ENCODE measurements around the gene LGR6. TPM values are rescaled to one million over a fixed set of nuclear protein-coding genes. Genes with fewer than 3 reads are reported as not detected.

LGR6 gene
- total RNA-seq, 4 donors from 2014 or later = 0.12 to 2.8 (median 0.48) TPM

DNA sequence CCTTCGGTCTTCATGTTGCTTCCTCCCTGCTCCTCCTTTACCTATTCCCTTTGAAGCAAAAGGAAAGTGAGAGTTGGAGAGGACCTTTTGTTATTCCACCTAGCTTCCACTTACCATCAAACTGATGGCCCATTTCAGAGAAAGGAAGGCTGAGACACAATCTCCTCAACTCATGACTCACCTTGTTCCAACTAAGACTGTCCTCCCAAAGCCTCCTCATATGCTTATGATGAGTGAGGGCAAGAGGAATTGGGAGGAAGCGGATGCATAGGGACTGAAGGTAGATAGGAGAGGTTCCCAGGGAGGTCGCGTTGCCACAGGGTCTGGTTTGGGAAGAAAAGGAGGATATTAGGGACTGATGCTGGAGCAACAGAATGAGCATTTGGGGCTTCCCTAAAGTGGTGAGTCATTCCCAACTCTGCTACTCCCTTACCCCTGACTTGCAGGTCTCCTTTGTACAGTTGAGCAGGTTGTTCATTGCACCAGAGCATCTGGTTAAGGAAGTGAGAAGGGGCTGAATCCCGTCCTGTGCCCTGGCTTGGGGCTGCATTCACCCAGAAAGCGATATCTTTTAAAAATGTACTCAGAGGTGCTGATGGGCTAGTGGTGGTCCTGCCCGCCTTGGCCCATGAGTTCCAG is 35.0 kb downstream of the LGR6 start:
- H3K9me3 ChIP-seq = no peaks in the 10 kb centered on the region
- TF ChIP-seq POLR2A (IDR thresholded peaks at IDR 0.05) (no peak), POLR2AphosphoS5 (IDR thresholded peaks at IDR 0.05) (no peak), EP300 (IDR thresholded peaks at IDR 0.05) (no peak)
- TF ChIP-seq, protein P1, sequence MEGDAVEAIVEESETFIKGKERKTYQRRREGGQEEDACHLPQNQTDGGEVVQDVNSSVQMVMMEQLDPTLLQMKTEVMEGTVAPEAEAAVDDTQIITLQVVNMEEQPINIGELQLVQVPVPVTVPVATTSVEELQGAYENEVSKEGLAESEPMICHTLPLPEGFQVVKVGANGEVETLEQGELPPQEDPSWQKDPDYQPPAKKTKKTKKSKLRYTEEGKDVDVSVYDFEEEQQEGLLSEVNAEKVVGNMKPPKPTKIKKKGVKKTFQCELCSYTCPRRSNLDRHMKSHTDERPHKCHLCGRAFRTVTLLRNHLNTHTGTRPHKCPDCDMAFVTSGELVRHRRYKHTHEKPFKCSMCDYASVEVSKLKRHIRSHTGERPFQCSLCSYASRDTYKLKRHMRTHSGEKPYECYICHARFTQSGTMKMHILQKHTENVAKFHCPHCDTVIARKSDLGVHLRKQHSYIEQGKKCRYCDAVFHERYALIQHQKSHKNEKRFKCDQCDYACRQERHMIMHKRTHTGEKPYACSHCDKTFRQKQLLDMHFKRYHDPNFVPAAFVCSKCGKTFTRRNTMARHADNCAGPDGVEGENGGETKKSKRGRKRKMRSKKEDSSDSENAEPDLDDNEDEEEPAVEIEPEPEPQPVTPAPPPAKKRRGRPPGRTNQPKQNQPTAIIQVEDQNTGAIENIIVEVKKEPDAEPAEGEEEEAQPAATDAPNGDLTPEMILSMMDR (IDR thresholded peaks at IDR 0.05) = no peak
- H3K36me3 ChIP-seq = no peaks in the 10 kb centered on the region
- no peak overlapping the region for H3K4me3 ChIP-seq
- ATAC-seq = no peak
- peaks cover 11% of the 10 kb centered on the region for H3K27me3 ChIP-seq
- 86 to 90% methylated on average over 4 to 6 of the region's 7 CpGs for WGBS, 2 donors (ENCODE audit: low coverage in 1 of 2)
- H3K27ac ChIP-seq = no peak overlapping the region
- no peaks in the 10 kb centered on the region for H3K4me1 ChIP-seq

DNA sequence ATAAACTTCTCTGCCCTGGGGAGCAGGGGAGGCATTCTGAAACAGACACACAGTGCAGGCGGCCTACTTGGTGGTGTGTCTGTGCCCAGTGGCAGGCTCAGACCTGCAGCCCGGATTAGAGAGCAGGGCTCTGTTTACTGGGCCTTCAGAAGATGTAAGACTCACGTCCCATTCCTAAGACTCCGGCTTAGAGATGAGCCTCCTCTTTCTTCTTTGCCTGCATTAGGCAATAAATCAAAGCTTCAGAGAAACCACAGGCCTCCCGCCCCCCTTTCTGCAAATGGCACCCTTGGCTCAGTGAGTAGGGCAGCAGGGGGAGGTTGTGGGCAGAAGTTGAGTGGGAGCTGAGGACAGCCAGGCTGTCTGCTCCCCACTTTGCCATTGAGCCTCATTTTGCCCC is 35.8 kb downstream of the LGR6 start:
- no peak for TF ChIP-seq POLR2AphosphoS5 (IDR thresholded peaks at IDR 0.05)
- TF ChIP-seq, protein P1 (IDR thresholded peaks at IDR 0.05) = no peak
- no peak for TF ChIP-seq POLR2A (IDR thresholded peaks at IDR 0.05)
- TF ChIP-seq EP300 (IDR thresholded peaks at IDR 0.05) = no peak
- peaks cover 11% of the 10 kb centered on the region for H3K27me3 ChIP-seq
- no peaks in the 10 kb centered on the region for H3K36me3 ChIP-seq
- no peak overlapping the region for H3K27ac ChIP-seq
- ATAC-seq = no peak
- H3K4me3 ChIP-seq = no peak overlapping the region
- H3K9me3 ChIP-seq = no peaks in the 10 kb centered on the region
- 66 to 79% methylated on average over 3 to 4 of the region's 5 CpGs for WGBS, 2 donors (ENCODE audit: low coverage in 1 of 2)
- no peaks in the 10 kb centered on the region for H3K4me1 ChIP-seq

DNA sequence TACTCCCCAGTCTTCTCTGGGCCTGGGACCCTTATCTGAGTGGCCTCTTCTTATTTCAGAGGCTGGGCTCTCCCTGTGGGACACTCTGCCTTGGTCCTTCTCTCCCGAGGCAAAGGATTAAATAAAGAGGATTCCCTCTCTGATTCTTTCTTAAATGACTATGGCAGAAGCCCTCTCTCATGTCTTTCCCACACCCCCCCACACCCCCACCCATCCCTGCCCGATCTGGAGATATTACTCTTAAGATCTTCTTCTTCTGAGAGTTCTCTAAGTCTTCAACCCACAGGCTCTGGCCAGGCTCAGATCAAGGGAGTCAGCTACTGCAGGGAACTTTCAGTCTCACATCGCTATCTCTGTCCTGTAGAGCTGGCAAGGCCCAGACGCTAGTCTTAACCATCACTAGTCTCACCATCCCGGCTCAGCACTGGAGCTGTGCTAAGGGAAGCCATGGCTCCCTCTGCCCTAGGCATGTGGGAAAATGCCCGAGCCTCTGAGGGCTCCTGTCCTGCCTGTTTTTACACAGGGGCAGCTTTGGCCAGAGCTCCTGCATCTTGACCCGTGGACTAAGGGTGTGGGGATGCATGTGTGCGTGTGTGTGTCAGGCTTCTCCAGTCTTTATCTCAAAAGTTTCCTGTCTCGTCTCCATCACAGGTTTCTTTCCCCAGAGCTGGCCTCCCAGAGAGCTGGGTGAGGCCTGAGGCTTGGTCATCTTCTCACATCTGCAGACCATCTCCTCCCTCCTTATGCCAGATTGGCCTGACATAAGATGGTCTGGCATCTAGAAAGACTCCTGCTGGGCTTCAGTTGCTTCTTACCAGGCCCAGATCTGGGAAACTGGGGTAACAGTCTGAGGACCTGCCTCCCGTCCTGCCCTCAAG is 36.7 kb downstream of the LGR6 start:
- Histone ChIP-seq H3K36me3 (no peaks in the 10 kb centered on the region), H3K27ac (no peak overlapping the region), H3K4me3 (no peak overlapping the region), H3K4me1 (no peaks in the 10 kb centered on the region), H3K27me3 (peaks cover 4% of the 10 kb centered on the region), H3K9me3 (no peaks in the 10 kb centered on the region)
- TF ChIP-seq POLR2AphosphoS5 (IDR thresholded peaks at IDR 0.05) (no peak), EP300 (IDR thresholded peaks at IDR 0.05) (no peak), POLR2A (IDR thresholded peaks at IDR 0.05) (no peak)
- TF ChIP-seq, protein P1 (IDR thresholded peaks at IDR 0.05) = no peak
- ATAC-seq = no peak
- 76 to 90% methylated on average over 2 of the region's 10 CpGs for WGBS, 2 donors (ENCODE audit: low coverage in 1 of 2)

DNA sequence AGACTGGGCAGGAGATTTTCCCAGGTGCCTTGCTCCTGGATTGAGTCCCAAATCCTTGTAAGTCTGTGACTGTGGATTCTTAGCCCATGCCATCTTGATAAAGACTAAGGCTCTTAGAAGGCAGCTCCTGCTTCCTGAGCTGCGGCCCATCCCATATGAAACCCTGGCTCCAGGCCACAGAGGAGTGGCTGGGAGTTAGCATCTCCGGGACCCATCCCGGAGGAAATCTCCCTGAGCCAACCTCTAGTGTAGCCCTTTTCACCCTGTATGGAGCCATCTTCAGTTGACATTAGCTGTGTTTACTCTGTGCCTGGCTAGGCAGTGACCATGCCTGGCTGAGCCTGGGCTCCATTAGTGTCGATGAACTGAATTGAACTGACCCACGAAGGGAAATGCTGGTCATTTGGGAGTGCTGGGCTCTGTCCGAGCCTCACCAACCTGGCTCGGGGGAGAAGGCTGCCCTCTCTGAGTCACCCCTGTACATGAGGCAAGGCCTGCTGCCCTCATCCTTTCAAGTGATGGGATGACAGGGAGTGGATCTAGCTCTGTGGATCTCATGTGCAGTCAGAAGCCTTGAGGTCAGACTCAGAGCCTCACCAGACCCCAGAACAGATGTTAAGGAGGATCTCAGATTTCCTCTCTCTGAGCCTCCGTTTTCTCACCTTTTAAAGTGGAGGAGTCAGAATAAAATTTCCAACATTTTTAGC is 37.5 kb downstream of the LGR6 start:
- ATAC-seq = no peak
- WGBS, 2 donors (ENCODE audit: low coverage in 1 of 2) = 76 to 92% methylated on average over 1 to 4 of the region's 8 CpGs
- Histone ChIP-seq H3K4me1 (no peaks in the 10 kb centered on the region), H3K9me3 (no peaks in the 10 kb centered on the region), H3K36me3 (no peaks in the 10 kb centered on the region), H3K27ac (no peak overlapping the region), H3K4me3 (no peak overlapping the region), H3K27me3 (peaks cover 11% of the 10 kb centered on the region)
- TF ChIP-seq, protein P1 (IDR thresholded peaks at IDR 0.05) = no peak
- TF ChIP-seq EP300 (IDR thresholded peaks at IDR 0.05) (no peak), POLR2A (IDR thresholded peaks at IDR 0.05) (no peak), POLR2AphosphoS5 (IDR thresholded peaks at IDR 0.05) (no peak)

Data from gastroesophageal sphincter (tissue), 4 donors.